HepG2 (cell line): ENCODE measurements around the gene UPK1A. TPM values are rescaled to one million over a fixed set of nuclear protein-coding genes. Genes with fewer than 3 reads are reported as not detected.

Experiments used
- CAMTA2 ChIP-seq: sonication (generic); formaldehyde crosslinking; IDR thresholded peaks from 2 replicates; pipeline ENCODE4 v1.4.0; 2020; ENCODE audit warnings: mild to moderate bottlenecking, missing genetic modification reagents, borderline replicate concordance
- FOXP1 ChIP-seq, 2 experiments: fragments of 450-650 bp in 1 of 2; IDR thresholded peaks; 2 replicates each; pipeline ENCODE4 v1.6.1; 2017 to 2018; ENCODE audit warnings: antibody characterized with exemption in 1 of 2
- HNF1B ChIP-seq: sonication (generic); formaldehyde crosslinking; IDR thresholded peaks from 2 replicates; pipeline ENCODE4 v1.5.1; 2020; ENCODE audit warnings: mild to moderate bottlenecking, moderate library complexity, missing genetic modification reagents
- HNF4G ChIP-seq, 2 experiments: sonication (generic) in 1 of 2; formaldehyde crosslinking in 1 of 2; IDR thresholded peaks; 2 replicates each; pipeline versions ENCODE4 v1.4.0 to v1.6.1; 2011 to 2020; ENCODE audit warnings: borderline replicate concordance in 2 of 2, low read depth in 2 of 2, mild to moderate bottlenecking in 2 of 2, low read length in 1 of 2, missing genetic modification reagents in 1 of 2, moderate library complexity in 1 of 2
- IKZF4 ChIP-seq: sonication (generic); formaldehyde crosslinking; IDR thresholded peaks from 2 replicates; pipeline ENCODE4 v1.5.1; 2020; ENCODE audit warnings: borderline replicate concordance, mild to moderate bottlenecking, low read depth, missing genetic modification reagents; ENCODE audit errors: not compliant biosample characterization
- NFRKB ChIP-seq: fragments of 450-650 bp; IDR thresholded peaks from 2 replicates; pipeline ENCODE4 v1.6.1; 2017
- SYNCRIP ChIP-seq: fragments of 200-400 bp; formaldehyde crosslinking; IDR thresholded peaks from 2 replicates; pipeline ENCODE4 v1.6.1; 2018; ENCODE audit warnings: mild to moderate bottlenecking, low read depth, low read length; ENCODE audit not compliant: insufficient read depth
- ZBTB7A ChIP-seq: sonication (generic); formaldehyde crosslinking; IDR thresholded peaks from 2 replicates; pipeline ENCODE4 v1.8.0; 2022; ENCODE audit warnings: mild to moderate bottlenecking, missing genetic modification reagents
- ZMYM3 ChIP-seq: sonication (generic); formaldehyde crosslinking; IDR thresholded peaks from 2 replicates; pipeline ENCODE4 v1.5.1; 2020; ENCODE audit warnings: mild to moderate bottlenecking, missing genetic modification reagents
- ZMYM4 ChIP-seq: sonication (generic); formaldehyde crosslinking; IDR thresholded peaks from 2 replicates; pipeline ENCODE4 v1.8.1; 2023; ENCODE audit warnings: mild to moderate bottlenecking, missing genetic modification reagents
- ZNF138 ChIP-seq: sonication (generic); formaldehyde crosslinking; IDR thresholded peaks from 2 replicates; pipeline ENCODE4 v1.5.0; 2020; ENCODE audit warnings: mild to moderate bottlenecking, low read depth, missing genetic modification reagents
- ZNF530 ChIP-seq: sonication (generic); formaldehyde crosslinking; IDR thresholded peaks from 2 replicates; pipeline ENCODE4 v1.5.0; 2020; ENCODE audit warnings: low read depth, mild to moderate bottlenecking, missing genetic modification reagents
- ZNF556 ChIP-seq: sonication (generic); formaldehyde crosslinking; IDR thresholded peaks from 2 replicates; pipeline ENCODE4 v1.4.0; 2020; ENCODE audit warnings: mild to moderate bottlenecking, missing genetic modification reagents, borderline replicate concordance
- polyA plus RNA-seq, 8 experiments: library from polyadenylated mRNA; depleted of rRNA in 3 of 8; stranded (reverse) in 7 of 8; unstranded in 1 of 8; fragments of >200 nt; fragmentation: Illumina TruSeq in 4 of 8; extraction: Trizol in 4 of 8; gene quantifications; 2 replicates each; pipeline versions ENCODE4 v1.2.1 to v1.2.3, GENCODE V29; 2011 to 2016; ENCODE audit warnings: low read depth in 4 of 8, missing spikeins in 1 of 8, mixed read lengths in 1 of 8; ENCODE audit not compliant: insufficient read depth in 1 of 8
- total RNA-seq, 5 experiments: library from RNA; depleted of rRNA; stranded (reverse); fragments of >200 nt; fragmentation: Illumina TruSeq; extraction: Trizol; gene quantifications; 2 replicates each; pipeline ENCODE4 v1.2.3, GENCODE V29; 2016; ENCODE audit warnings: low read depth in 1 of 5
- TF ChIP-seq, protein P1 (sequence below): sonication (generic); formaldehyde crosslinking; IDR thresholded peaks from 2 replicates; pipeline ENCODE4 v1.5.0; 2020; ENCODE audit warnings: mild to moderate bottlenecking, missing genetic modification reagents, borderline replicate concordance
- TF ChIP-seq, protein P2 (sequence below): IDR thresholded peaks from 2 replicates; pipeline ENCODE4 v1.6.1; 2016; ENCODE audit warnings: missing genetic modification reagents, missing compliant biosample characterization
- TF ChIP-seq, protein P3 (sequence below): sonication (generic); formaldehyde crosslinking; IDR thresholded peaks from 2 replicates; pipeline ENCODE4 v1.4.0; 2020; ENCODE audit warnings: missing genetic modification reagents
- TF ChIP-seq, protein P4 (sequence below): sonication (generic); formaldehyde crosslinking; IDR thresholded peaks from 2 replicates; pipeline ENCODE4 v1.4.0; 2020; ENCODE audit warnings: missing genetic modification reagents

The UPK1A gene
- total and polyA plus RNA-seq, 2 of the 13 experiments (the other 11 are each of a cell fraction or from before 2014, with no cell fraction given): 2.9 TPM; not detected in 1

- TF ChIP-seq, protein P1, sequence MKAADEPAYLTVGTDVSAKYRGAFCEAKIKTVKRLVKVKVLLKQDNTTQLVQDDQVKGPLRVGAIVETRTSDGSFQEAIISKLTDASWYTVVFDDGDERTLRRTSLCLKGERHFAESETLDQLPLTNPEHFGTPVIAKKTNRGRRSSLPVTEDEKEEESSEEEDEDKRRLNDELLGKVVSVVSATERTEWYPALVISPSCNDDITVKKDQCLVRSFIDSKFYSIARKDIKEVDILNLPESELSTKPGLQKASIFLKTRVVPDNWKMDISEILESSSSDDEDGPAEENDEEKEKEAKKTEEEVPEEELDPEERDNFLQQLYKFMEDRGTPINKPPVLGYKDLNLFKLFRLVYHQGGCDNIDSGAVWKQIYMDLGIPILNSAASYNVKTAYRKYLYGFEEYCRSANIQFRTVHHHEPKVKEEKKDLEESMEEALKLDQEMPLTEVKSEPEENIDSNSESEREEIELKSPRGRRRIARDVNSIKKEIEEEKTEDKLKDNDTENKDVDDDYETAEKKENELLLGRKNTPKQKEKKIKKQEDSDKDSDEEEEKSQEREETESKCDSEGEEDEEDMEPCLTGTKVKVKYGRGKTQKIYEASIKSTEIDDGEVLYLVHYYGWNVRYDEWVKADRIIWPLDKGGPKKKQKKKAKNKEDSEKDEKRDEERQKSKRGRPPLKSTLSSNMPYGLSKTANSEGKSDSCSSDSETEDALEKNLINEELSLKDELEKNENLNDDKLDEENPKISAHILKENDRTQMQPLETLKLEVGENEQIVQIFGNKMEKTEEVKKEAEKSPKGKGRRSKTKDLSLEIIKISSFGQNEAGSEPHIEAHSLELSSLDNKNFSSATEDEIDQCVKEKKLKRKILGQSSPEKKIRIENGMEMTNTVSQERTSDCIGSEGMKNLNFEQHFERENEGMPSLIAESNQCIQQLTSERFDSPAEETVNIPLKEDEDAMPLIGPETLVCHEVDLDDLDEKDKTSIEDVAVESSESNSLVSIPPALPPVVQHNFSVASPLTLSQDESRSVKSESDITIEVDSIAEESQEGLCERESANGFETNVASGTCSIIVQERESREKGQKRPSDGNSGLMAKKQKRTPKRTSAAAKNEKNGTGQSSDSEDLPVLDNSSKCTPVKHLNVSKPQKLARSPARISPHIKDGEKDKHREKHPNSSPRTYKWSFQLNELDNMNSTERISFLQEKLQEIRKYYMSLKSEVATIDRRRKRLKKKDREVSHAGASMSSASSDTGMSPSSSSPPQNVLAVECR (CRISPR knock-in tag): peak; percentile 91; the same call in 1 of the 2 replicates
- TF ChIP-seq ZBTB7A (0 out of 2 replicates have a peak, but pooled peaks have one; percentile 52), FOXP1 (IDR thresholded peaks at IDR 0.05) (no peak), FOXP1 (CRISPR knock-in tag; IDR thresholded peaks at IDR 0.05) (no peak), IKZF4 (CRISPR knock-in tag) (no peak), ZNF530 (CRISPR knock-in tag) (no peak), SYNCRIP (no peak), ZMYM4 (CRISPR knock-in tag) (peak; percentile 98), CAMTA2 (CRISPR knock-in tag) (peak; percentile 25; the same call in 1 of the 2 replicates), ZNF556 (CRISPR knock-in tag) (peak; percentile 68; the same call in 1 of the 2 replicates), ZMYM3 (CRISPR knock-in tag) (no peak), ZNF138 (CRISPR knock-in tag) (no peak), NFRKB (no peak), HNF4G (IDR thresholded peaks at IDR 0.05; ENCODE audit: borderline replicate concordance, low read depth, low read length) (peak; percentile 40; the same call in 1 of the 2 replicates), HNF4G (CRISPR knock-in tag; IDR thresholded peaks at IDR 0.05; ENCODE audit: borderline replicate concordance, low read depth) (no peak), HNF1B (CRISPR knock-in tag) (peak; percentile 81)
- TF ChIP-seq, protein P2, sequence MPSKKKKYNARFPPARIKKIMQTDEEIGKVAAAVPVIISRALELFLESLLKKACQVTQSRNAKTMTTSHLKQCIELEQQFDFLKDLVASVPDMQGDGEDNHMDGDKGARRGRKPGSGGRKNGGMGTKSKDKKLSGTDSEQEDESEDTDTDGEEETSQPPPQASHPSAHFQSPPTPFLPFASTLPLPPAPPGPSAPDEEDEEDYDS: peak; percentile 76
- TF ChIP-seq, protein P3, sequence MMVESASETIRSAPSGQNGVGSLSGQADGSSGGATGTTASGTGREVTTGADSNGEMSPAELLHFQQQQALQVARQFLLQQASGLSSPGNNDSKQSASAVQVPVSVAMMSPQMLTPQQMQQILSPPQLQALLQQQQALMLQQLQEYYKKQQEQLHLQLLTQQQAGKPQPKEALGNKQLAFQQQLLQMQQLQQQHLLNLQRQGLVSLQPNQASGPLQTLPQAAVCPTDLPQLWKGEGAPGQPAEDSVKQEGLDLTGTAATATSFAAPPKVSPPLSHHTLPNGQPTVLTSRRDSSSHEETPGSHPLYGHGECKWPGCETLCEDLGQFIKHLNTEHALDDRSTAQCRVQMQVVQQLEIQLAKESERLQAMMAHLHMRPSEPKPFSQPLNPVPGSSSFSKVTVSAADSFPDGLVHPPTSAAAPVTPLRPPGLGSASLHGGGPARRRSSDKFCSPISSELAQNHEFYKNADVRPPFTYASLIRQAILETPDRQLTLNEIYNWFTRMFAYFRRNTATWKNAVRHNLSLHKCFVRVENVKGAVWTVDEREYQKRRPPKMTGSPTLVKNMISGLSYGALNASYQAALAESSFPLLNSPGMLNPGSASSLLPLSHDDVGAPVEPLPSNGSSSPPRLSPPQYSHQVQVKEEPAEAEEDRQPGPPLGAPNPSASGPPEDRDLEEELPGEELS (CRISPR knock-in tag): no peak; the same call in 1 of the 2 replicates
- TF ChIP-seq, protein P4, sequence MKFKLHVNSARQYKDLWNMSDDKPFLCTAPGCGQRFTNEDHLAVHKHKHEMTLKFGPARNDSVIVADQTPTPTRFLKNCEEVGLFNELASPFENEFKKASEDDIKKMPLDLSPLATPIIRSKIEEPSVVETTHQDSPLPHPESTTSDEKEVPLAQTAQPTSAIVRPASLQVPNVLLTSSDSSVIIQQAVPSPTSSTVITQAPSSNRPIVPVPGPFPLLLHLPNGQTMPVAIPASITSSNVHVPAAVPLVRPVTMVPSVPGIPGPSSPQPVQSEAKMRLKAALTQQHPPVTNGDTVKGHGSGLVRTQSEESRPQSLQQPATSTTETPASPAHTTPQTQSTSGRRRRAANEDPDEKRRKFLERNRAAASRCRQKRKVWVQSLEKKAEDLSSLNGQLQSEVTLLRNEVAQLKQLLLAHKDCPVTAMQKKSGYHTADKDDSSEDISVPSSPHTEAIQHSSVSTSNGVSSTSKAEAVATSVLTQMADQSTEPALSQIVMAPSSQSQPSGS (CRISPR knock-in tag): peak; percentile 98
Observed at GRCh38 chr19:35628565-35629331, 37.6 kb upstream of the UPK1A start, which contains the start of gene RBM42 (continued).
